Choroid plexus epithelial cell (primary cell): ENCODE data around the gene COL28A1.

Source experiments
- DNase-seq: peaks from one replicate; pipeline ENCODE4 v3.0.0-alpha.2; 2010; ENCODE audit warnings: low read depth
- H3K4me3 ChIP-seq: 2 replicates; pipeline ENCODE4 v1.5.1; 2011; ENCODE audit warnings: low read depth, mild to moderate bottlenecking, control low read depth, low read length, moderate library complexity
- CTCF ChIP-seq: conservative IDR thresholded peaks from 2 replicates; pipeline ENCODE4 v1.5.1; 2011; ENCODE audit warnings: low read depth, mild to moderate bottlenecking, control low read depth, inconsistent platforms, low read length, moderate library complexity

COL28A1 gene

GRCh38 chr7:7521259-7521658 is 14.4 kb downstream of the COL28A1 start:
- H3K4me3 ChIP-seq: no peak overlapping the region
- DNase-seq: no peak
- no peak for TF ChIP-seq CTCF

GRCh38 chr7:7519528-7519927 is 16.1 kb downstream of the COL28A1 start:
- DNase-seq: no peak
- no peak overlapping the region for H3K4me3 ChIP-seq
- no peak for TF ChIP-seq CTCF

GRCh38 chr7:7519056-7519455 is 16.6 kb downstream of the COL28A1 start:
- DNase-seq: no peak
- TF ChIP-seq CTCF: no peak

GRCh38 chr7:7517754-7518153 is 17.9 kb downstream of the COL28A1 start:
- TF ChIP-seq CTCF: no peak
- no peak overlapping the region for H3K4me3 ChIP-seq
- no peak for DNase-seq

More at GRCh38 chr7:7519056-7519455, 16.6 kb downstream of the COL28A1 start:
- no peak overlapping the region for H3K4me3 ChIP-seq

- DNase-seq: no peak
- H3K4me3 ChIP-seq: no peak overlapping the region
- no peak for TF ChIP-seq CTCF
Measured at GRCh38 chr7:7516662-7517061, 19.0 kb downstream of the COL28A1 start.

- H3K4me3 ChIP-seq: no peak overlapping the region
- TF ChIP-seq CTCF: no peak
- no peak for DNase-seq
Measured at GRCh38 chr7:7516156-7516555, 19.5 kb downstream of the COL28A1 start.

GRCh38 chr7:7512861-7513597 is 22.6 kb downstream of the COL28A1 start:
- H3K4me3 ChIP-seq: no peak overlapping the region
- TF ChIP-seq CTCF: no peak
- no peak for DNase-seq
